ENCODE measurements around the gene PPP1R14C.

The PPP1R14C gene

DNA sequence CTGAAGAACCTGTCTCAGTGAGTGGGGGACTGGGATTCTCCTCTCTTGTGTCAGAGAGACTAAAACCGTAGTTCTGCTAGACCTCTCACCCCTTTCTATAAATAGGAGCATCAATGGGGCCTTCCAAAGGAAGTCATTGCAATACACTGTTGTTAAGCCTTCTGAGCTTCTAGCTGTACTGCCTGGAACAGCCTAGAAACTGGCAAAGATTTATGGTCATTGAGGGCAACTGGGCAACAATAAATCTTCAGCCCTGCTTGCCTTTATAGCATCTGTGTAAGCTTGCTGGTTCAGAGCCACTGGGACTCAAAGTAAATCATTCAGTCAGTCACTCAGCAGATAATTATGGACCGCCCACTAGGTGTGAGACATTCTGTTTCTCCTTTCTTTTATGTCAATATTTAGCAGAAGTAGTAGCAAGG is 53.2 kb downstream of the PPP1R14C start:
- DNase-seq (ENCODE audit: low read depth): no peak

DNA sequence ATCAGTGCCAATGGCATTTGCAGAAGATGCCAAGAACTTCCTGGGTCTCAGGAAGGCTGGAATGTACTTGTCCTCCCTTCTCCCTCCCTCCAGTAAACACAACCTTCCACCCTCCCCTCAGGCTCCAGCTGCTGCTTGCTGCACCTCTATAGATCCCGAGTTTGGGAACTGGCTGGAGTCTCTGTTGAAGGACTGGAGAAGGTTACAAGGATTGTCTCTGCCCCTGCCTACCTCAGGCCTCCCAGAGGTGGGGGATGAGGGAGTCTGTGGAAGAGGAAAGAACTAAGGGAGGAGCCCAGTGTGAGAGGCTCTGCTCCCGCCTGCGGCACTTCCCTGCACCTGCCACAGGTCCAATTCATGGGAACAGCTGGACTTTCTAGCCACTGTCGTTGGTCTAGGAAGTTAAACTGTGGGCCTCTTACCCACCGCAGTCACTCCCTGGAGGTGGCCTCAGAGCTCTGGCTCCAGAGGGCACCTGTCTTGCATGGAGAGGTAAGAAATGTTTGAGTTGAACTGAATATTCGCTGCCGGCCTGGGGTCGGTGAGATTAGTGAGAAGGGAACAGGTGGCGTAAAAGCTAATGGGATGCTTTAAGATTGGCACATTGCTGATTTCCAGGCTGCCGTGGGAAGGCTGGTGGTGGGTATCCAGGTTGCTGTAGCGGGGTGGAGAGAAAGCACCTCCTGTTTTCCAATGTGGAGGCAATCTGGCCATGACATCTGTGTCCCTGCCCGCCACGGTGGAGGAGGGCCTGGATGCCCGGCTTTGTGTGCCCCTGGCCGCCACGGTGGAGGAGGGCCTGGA is 54.3 kb downstream of the PPP1R14C start:
- no peak for DNase-seq (ENCODE audit: low read depth)

DNA sequence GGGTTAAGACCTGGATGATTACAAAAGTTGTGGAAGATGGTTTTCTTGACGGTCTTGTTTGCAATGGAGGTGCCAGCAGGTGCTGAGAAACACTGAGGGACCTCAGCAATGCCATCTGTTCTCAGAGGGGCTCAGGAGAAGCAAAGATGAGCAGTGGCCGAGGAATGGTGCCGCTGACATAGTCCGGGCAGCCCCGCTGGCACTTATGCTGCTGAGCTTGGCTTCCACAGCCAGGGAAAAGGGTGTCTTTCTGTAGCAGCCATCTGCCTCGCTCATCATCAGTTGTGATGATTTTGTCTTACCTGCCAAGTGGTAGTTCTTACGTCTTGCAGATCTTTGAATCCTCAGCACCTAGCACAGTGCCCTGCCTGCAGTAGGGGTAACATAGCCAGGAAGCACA is 55.7 kb downstream of the PPP1R14C start:
- DNase-seq (ENCODE audit: low read depth): no peak

DNA sequence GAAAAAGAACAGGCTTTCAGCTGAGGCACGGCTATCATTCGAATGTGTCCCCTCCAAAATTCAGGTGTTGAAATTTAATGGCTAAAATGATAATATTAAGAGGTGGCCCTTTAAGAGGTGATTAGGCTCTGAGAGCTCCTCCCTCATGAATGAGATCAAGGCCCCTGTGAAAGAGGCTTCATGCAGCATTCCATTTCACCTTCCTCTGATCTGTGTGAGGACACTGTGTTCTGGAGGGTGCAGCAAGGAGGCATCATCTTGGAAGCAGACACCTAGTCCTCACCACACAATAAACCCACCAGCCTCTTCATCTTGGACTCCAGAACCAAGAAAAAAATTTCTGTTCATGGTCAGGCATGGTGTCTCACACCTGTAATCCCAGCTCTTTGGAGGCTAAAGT is 56.4 kb downstream of the PPP1R14C start:
- no peak for DNase-seq (ENCODE audit: low read depth)

DNA sequence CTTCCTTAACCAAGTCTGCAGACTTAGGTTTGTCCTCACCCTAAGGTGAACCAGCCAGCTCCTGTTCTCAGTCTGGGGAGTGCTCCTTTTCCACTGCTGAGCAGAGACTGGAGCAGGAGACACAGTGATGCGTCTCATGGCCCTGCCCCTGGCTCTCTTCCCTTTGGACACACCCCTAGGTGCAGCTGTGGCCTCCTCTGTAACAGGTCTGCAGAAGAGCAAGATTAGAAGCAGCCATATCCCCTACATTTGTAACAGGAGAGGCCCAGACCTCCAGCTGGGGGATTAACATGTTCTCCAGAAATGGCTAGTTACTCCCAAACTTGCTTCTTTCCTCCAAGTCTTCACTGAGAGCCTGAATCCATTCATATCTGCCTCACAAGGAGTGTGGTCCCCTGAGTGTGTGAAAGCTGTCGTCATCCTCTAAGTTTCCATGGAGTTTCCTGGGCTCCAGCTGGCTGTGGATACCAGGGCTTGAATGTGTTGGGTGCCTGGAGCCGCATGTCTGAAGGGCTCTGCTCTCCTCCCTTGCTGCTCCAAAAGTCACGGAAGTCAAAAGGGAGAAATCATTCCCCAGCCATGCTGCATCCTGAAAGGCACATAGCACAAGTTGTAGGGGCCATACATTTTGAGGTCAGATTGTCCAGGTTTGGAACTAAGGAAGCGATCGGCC is 57.7 kb downstream of the PPP1R14C start:
- DNase-seq (ENCODE audit: low read depth): no peak

DNA sequence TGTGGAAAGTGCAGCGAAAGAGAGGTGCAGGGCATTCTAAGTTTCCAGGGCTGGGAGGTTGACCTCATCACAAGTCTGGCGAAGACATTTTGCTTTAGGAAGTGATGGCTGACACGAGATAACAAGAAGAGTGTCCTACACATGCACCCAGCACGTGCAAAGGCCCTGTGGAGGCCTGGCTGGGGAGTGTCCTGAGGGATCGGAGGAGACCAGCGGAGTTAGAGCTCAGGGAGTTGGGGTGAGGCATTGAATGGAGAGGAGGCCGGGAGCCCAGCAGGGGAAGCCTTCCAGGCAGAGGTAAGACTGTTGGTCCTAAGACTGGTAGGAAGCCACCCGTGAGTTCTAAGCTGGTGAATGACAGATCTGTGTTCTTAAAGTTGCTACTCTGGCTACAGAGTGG is 58.4 kb downstream of the PPP1R14C start:
- DNase-seq (ENCODE audit: low read depth): no peak

DNA sequence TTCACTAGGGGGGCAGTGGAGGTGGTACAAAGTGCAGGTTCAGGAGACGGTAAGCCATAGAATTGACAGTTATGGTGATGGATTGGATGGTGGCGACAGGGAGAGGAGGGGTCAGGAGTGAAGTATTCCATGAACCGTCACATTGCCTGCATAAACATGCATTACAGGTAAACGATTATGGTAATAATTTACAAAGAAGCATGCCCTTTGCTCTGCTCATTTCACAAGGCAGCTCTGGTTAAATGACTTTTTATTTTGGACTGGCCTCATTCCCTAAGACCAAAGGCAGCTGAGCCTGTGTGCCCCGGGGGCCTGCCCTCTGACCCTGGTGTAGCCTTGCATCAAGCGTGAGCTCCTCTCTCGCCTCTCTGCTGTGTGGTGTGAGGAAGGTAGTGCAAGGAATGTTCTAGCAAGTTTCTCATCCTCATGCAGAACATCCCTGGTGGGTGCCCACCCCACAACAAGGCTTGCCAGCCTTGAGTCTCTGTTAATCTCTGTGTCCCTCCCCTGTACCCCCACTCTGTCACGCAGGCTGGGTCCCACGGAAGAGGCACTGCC is 59.0 kb downstream of the PPP1R14C start:
- no peak for DNase-seq (ENCODE audit: low read depth)

DNA sequence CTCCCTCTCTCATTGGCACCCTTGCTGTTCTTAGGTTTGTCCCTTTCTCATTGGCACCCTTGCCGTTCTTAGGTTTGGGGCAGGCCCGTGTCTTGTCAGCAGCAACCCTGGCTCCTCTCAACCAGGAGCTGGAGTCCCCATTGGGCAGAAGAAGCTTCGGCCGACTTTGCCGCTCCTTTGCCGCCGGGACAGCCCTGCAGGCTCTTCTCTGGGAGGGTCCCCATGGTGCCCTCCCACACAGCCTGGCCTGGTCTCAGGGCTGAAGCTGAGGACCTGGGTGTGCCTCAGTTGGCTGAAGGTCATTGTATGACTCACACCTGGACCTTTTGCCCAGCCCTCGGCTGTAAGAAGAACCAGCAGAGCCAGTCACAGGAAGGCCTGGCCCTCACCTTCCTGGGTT is 59.6 kb downstream of the PPP1R14C start:
- DNase-seq (ENCODE audit: low read depth): no peak

DNA sequence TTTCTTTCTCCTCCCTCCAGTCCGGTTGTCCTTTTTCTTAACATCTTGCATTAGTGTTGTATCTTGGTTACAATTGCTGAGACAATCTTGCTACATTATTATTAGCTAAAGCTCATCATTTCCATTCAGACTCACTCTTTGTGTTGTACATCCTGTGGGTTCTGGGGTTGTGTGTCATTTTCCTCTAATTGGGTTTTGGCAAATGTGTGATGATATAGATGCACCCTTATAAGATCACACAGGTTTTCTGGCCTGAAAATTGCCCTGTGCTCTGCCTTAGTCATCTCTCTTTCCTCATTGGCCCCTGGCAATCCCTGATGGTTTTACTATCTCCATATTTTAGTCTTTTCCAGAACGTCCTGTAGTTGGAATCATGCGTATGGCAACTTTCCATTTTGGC is 60.1 kb downstream of the PPP1R14C start:
- DNase-seq (ENCODE audit: low read depth): no peak

DNA sequence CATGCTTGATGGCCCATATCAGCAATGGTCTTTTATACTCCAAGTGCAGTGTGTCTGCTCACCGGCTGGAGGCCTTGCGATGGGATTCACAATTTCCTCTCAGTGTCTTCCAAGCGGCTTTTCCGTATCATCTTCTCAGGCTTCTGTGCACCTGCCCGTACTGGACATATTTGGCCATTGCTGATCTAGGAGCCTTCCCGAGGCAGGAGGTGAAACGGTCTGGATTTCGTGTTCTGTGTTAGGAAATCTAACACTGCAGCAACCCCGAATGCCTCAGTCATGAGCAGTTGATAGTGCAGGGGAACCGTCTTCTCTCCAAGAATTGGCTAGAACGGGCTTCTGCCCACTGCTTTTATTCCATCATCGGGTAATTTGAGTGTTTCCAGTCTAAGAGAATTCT is 60.5 kb downstream of the PPP1R14C start:
- DNase-seq (ENCODE audit: low read depth): no peak

DNA sequence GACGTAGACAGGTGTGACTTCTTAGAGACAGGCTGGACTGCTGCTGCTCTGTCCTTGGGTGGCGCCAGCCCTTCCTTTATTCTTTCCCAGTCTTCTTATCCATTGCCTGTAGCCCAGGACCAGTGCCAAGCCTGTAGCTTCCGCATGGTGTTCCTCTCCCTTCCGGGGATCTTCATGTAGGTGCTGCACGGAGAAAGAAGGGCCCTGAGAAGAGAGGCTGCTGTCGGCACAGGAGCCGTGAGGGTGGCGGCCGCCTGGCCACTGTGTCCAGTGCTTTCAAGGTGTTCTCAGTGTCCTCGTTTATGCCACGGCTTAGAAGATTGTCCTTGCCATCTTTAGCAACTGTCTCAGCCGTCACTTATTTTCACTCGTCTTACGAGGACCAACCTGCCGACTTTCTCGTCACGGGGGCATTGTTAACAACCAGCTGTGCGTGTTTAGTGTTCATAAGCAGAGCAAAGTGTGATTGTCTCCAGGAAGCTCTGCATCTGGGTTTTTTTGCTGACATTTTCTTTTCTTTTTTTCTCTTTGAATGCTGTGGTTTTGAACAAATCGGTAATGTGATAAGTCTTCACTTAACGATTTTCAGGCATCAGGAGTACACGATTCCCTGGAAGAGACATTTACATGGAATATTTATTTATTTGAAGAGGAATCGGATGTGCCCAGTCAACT is 61.2 kb downstream of the PPP1R14C start:
- no peak for DNase-seq (ENCODE audit: low read depth)

DNA sequence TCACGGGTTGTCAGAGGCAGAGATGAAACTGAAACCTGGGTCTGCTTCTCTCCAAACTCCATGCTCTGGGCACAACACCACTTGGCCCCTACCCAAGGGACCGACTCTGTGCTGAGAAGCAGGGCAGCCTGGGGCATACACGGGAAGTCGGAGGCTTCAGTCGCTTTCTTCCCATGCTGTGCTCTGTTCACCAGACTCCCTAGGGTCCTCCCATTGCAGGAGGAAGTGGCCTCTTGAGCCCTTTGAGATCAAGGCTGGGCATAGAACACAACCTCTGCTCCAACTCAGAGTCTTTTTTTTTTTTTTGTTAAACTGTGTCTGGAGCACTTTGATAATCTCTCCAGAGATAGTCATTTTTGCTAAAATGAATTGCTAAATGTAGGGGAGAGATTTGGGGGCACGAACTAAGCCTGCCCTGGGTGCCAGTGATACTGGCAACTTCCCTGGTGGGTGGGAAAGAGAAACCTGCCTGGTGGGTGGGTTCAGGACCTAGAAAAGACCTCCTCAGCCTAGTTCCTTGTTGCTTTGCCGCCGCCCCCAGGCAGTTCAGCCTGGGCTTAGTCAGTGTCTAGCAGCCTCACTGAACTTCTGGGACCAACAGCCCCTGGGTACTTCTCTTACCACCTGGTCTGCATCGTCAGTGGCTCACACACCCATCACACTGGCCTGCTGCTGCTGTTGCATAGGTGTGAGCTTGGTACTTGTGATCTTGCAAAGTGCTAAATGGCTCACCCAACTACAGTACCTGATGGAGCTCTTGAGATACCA is 62.0 kb downstream of the PPP1R14C start:
- DNase-seq (ENCODE audit: low read depth): no peak

DNA sequence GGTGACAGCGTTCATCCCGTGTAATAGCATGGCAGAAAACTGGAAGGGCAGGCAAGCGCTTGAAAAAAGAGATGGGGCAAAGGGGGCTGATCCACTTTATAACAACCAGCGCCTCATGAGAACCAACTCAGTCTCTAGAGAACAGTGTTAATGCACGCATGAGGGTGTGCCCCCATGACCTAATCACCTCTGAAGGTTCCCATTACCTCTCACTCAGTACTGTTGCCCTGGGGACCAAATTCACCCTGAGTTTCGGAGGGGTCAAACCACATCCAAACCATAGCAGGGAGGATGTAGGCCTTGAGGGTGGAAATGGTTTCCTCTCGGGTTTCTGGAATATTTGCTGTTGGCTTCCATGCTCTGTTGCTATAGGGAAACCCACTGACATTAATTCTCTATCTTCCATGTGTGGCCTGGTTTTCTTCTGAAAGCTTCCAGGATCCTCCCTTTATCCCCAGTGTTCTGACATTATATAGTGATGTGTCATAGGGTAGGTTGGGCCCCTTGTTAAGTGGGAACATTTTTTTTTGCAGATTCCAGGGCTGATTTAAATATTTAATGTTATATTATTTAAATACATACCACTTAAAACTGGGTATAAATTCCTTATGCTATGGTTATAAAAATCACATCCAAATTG is 65.2 kb downstream of the PPP1R14C start:
- no peak for DNase-seq (ENCODE audit: low read depth)

DNA sequence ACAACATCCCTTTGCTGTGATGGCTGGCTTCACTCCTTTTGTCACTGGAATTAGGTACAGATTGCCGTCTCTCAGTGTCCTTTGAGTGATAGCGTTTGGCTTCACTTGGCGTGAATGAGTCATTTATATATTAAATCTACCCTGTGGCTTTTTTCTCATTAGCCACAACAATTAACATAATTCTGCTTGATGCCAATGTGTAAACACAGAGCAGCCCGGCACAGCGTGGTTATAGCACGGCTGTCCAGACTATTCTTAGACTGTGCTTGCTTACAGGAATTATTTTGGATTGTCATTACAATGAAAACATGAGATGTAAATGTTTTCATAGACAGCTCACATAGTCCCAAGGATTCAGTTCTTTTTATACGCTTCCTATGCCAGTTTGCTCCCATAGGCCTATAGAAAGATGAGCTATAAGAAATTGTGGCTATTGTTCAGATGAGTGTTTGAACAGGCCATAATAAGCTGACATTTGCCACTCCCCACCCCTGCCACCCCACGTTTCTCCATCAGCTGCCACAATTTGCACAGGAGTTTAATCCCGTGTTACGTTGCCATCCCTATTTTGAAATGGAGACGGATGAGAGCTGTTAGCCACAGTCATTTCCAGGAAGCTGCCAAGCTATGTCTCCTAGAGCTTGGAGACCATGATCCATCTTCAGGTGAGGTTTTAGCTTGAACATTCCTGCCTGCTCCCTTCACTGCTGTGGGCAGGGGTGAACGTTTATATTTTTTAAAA is 65.9 kb downstream of the PPP1R14C start:
- DNase-seq (ENCODE audit: low read depth): no peak

DNA sequence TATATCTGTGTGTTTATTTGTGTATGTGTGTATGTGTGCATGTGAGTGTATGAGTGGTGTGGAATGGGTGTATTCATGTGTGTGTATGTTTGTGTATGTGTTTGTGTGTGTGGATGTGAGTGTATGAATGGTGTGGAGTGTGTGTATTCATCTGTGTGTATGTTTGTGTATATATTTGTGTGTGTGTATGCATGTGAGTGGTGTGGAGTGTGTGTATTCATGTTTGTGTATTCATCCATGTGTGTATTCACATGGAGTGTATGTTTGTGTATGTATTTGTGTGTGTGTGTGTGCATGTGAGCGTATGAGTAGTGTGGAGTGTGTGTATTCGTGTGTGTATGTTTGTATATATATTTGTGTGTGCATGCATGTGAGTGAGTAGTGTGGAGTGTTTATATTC is 66.6 kb downstream of the PPP1R14C start:
- DNase-seq (ENCODE audit: low read depth): no peak

DNA sequence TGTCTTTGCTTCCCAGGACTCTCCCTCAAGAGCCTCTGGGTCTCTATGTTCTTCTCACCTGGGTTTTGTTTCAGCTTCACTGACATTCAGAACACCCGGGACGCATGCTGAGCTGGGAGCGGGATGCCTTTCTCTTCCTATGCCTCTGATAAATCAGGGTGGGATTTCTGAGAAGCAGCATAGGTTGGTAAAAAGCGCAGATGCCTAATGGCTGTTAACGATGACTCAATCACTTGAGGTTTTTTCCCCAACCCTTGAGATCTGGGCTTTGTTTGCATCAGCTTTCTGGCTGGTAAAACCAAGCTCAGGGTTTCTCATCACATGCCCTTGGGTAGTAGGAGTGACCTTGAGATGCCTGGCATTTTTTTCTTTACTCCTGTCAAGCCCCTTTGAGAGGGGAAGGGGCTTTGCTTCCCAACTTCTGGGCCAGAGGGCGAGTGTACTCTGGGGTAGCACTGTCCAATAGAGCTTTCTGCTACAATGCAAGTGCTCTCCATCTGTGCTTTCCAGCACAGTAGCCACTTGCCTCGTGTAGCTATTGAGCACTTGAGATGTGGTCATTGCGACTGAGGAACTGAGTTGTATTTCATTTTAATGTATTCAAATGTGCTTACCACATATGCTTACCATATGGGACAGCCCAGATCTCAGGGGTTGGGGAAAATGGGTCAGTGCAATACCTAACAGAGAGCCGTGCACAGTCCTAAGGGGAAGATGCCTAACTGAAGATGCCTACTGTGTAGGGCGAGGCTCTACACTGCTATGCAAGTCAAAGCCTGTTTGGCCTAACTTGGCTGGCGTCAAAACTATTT is 69.1 kb downstream of the PPP1R14C start:
- DNase-seq (ENCODE audit: low read depth): no peak

DNA sequence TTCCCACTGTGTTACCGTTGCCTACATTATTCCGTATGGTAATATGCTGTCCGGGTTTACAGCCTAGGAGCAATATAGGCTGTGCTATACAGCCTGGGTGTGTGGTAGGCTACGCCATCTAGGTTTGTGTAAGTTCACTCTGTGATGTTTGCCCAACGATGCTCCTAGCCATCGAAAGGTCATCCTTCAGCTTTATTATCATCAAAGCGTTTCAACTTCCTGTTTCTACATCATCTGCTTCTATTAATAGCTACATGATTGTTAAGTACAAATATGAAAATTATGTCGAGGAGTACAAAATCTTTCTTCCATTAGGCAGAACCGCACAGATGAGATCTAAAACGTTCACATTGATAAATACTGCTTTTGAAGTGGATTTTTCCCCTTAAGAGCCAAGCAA is 69.9 kb downstream of the PPP1R14C start:
- DNase-seq (ENCODE audit: low read depth): no peak

DNA sequence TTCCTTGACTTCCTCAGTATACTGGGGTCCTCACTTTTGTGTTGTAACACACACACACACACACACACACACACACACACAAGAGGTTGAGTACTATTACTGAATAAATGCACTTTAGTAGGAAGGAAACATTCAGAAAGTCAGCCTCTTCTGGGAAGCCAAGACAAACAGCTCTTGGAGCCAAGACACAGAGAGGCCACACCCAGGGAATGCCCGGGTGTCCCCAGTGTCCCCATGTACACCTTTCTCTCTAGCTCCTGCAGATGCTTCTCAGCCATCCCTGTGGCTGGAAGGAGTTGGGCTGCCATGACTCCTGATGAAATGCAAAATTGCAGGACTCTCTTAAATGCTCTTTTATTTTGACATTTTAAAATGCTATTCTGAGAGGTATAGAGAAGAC is 70.5 kb downstream of the PPP1R14C start:
- DNase-seq (ENCODE audit: low read depth): no peak

DNA sequence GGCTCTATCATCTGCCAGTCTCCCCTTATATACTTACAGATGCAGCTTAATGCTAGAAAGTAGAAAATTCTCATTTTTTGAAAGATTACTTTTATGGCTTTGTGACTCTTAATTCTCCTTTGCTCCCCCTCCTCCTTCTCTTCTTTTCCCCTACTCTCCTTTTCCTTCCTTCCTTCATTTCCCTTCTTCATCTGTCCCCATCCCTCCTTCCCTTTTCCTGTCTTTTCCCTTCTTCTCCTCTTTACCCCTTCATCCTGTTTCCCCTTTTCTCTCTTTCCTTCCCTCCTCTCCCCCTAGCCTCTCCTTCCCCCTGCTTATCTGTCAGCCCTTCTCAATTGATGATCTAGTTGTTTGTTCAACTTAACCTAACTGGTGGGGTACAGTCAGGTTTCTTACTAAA is 71.5 kb downstream of the PPP1R14C start:
- DNase-seq (ENCODE audit: low read depth): no peak
